ENCODE results near the gene PLXDC1.
"Not testable (repeated sequence)": the region's sequence is repeated elsewhere in the genome, so short reads cannot be mapped to it uniquely, and the experiment has no call there.

The PLXDC1 gene

DNA sequence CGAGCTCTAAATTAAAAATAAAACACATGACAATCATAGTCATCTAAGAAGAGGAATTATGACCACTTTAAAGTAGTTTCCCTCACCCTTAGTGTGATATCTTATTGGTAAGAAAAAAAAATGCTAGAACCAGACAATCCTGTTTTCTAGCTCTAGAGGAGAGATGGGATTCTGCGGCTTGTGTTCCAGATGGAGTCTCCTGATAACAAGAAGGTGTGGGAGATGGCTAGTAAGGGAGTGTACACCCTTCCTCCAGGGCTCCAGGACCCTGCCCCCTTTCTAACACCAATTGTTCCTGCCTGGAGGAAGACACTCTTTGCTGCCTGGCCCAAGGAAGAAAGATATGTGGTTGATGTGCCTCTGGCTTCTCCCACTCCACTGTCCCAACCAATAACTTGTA lies 115.4 kb downstream of the PLXDC1 start:
- Histone ChIP-seq H3K27ac (no peak overlapping the region), H3K4me1 (ENCODE audit: control insufficient read depth in 1 of 2, insufficient read depth in 1 of 2, low read depth in 1 of 2, low read length in 1 of 2) (no peaks in the 10 kb centered on the region), H3K4me3 (ENCODE audit: low read depth in 1 of 2, low read length in 1 of 2) (no peak overlapping the region), H3K27me3 (peaks cover 67% of the 10 kb centered on the region), H3K36me3 (no peaks in the 10 kb centered on the region), H3K9me3 (no peaks in the 10 kb centered on the region)
- no peak for TF ChIP-seq CTCF (IDR thresholded peaks at IDR 0.05)

DNA sequence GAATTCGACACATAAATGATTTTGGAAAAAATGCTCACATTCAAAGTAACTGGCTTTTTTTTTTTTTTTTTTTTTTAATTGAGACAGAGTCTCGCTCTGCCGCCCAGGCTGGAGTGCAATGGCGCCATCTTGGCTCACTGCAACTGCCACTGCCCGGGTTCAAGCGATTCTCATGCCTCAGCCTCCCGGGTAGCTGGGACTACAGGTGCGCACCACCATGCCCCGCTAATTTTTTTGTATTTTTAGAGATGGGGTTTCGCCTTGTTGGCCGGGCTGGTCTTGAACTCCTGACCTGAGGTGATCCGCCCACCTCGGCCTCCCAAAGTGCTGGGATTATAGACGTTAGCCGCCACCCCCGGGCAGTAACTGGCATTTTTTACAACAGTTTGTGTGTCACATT lies 115.9 kb downstream of the PLXDC1 start:
- not testable (repeated sequence) for H3K9me3 ChIP-seq; H3K4me1 ChIP-seq (ENCODE audit: control insufficient read depth in 1 of 2, insufficient read depth in 1 of 2, low read depth in 1 of 2, low read length in 1 of 2); H3K36me3 ChIP-seq; H3K27ac ChIP-seq; H3K4me3 ChIP-seq (ENCODE audit: low read depth in 1 of 2, low read length in 1 of 2)
- peaks cover 63% of the 10 kb centered on the region for H3K27me3 ChIP-seq

DNA sequence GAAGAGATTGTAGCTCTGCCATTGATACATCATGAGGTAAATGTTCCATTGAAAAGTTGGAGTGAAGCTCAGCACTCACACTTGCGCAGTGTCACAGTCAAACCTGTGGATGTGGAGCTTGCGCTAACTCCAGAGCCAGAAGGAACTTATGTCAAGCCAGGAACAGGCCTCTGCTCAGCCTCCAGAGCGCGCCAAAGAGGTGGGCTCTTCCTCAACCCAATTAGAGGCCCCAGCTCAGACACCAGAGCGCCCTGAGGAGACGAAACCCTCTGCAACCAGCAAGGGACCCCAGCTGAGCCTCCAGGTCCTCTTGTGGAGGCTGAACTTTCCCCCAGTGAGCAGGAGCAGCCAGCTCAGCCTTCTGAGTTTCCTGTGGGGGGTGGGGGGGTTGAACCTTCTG lies 122.7 kb downstream of the PLXDC1 start:
- Histone ChIP-seq H3K27ac (no peak overlapping the region), H3K4me3 (ENCODE audit: low read depth in 1 of 2, low read length in 1 of 2) (no peak overlapping the region), H3K9me3 (no peaks in the 10 kb centered on the region), H3K4me1 (ENCODE audit: control insufficient read depth in 1 of 2, insufficient read depth in 1 of 2, low read depth in 1 of 2, low read length in 1 of 2) (no peaks in the 10 kb centered on the region), H3K36me3 (no peaks in the 10 kb centered on the region), H3K27me3 (peaks cover 74% of the 10 kb centered on the region)
- no peak for TF ChIP-seq CTCF (IDR thresholded peaks at IDR 0.05)

GRCh38 chr17:39027455-39028035 lies 123.9 kb downstream of the PLXDC1 start:
- H3K27ac ChIP-seq = no peak overlapping the region
- no peak for TF ChIP-seq CTCF (IDR thresholded peaks at IDR 0.05)
- no peaks in the 10 kb centered on the region for H3K36me3 ChIP-seq
- no peak overlapping the region for H3K4me3 ChIP-seq (ENCODE audit: low read depth in 1 of 2, low read length in 1 of 2)
- H3K4me1 ChIP-seq (ENCODE audit: control insufficient read depth in 1 of 2, insufficient read depth in 1 of 2, low read depth in 1 of 2, low read length in 1 of 2) = no peaks in the 10 kb centered on the region
- peaks cover 68% of the 10 kb centered on the region for H3K27me3 ChIP-seq
- H3K9me3 ChIP-seq = no peaks in the 10 kb centered on the region

DNA sequence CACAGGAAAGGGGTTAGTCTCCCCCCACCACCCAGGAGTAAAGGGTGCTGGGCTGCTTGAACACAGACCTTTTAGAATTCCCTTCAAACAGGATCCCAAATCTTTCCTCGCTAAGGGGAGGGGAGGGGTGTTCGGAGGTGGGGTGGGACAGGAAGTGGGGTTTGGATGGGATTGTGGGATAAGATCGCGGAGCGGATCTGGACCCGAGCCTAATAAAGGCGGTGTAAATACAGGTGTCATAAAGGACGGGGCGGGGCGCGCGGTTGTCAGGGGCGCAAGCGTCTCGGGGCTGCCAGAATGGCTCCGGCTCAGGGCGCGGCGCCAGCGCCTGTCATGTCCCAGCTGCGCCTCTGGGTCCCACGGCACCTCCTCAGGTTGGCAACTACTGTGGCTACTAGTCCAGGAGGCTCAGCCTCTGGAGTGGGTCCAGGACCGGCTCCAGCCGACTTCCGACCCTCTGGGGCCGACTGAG lies 124.4 kb downstream of the PLXDC1 start:
- Histone ChIP-seq H3K9me3 (no peaks in the 10 kb centered on the region), H3K4me3 (ENCODE audit: low read depth in 1 of 2, low read length in 1 of 2) (no peak overlapping the region), H3K27me3 (peaks cover 67% of the 10 kb centered on the region), H3K27ac (no peak overlapping the region), H3K4me1 (ENCODE audit: control insufficient read depth in 1 of 2, insufficient read depth in 1 of 2, low read depth in 1 of 2, low read length in 1 of 2) (no peaks in the 10 kb centered on the region), H3K36me3 (no peaks in the 10 kb centered on the region)
- TF ChIP-seq CTCF (IDR thresholded peaks at IDR 0.05) = no peak

GRCh38 chr17:39026346-39026745 lies 125.1 kb downstream of the PLXDC1 start:
- H3K27ac ChIP-seq; H3K36me3 ChIP-seq; H3K4me3 ChIP-seq (ENCODE audit: low read depth in 1 of 2, low read length in 1 of 2); H3K9me3 ChIP-seq; H3K4me1 ChIP-seq (ENCODE audit: control insufficient read depth in 1 of 2, insufficient read depth in 1 of 2, low read depth in 1 of 2, low read length in 1 of 2): not testable (repeated sequence)
- H3K27me3 ChIP-seq = peaks cover 62% of the 10 kb centered on the region

DNA sequence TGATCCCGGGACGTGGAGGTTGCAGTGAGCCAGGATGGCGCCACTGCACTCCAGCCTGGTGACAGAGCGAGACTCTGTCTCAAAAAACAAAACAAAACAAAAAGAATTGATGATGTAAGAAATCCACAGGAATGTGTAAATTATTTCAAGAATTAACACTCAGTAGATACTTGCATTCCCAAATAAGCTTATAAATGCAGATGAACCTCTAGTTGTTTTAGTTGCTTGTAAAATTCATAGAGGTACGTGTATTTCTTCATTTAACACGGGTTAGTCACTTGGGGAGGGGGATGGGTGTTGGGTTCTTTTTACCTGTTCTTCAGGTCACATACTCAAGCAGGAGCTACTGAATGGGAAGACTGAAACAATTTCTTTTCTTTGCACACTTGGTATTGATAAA lies 128.5 kb downstream of the PLXDC1 start:
- TF ChIP-seq CTCF (IDR thresholded peaks at IDR 0.05) = no peak

GRCh38 chr17:39020037-39020436 lies 131.4 kb downstream of the PLXDC1 start:
- H3K36me3 ChIP-seq; H3K9me3 ChIP-seq; H3K27me3 ChIP-seq; H3K4me3 ChIP-seq (ENCODE audit: low read depth in 1 of 2, low read length in 1 of 2); H3K27ac ChIP-seq: not testable (repeated sequence)
- H3K4me1 ChIP-seq (ENCODE audit: control insufficient read depth in 1 of 2, insufficient read depth in 1 of 2, low read depth in 1 of 2, low read length in 1 of 2) = peaks cover 39 to 43% of the 10 kb centered on the region in 2 experiments

More for the DNA sequence above, 128.5 kb downstream of the PLXDC1 start:
- H3K4me3 ChIP-seq (ENCODE audit: low read depth in 1 of 2, low read length in 1 of 2) = no peak overlapping the region
- peaks cover 15% of the 10 kb centered on the region in 2 experiments for H3K4me1 ChIP-seq (ENCODE audit: control insufficient read depth in 1 of 2, insufficient read depth in 1 of 2, low read depth in 1 of 2, low read length in 1 of 2)
- H3K27me3 ChIP-seq = peaks cover 38% of the 10 kb centered on the region
- no peak overlapping the region for H3K27ac ChIP-seq
- no peaks in the 10 kb centered on the region for H3K36me3 ChIP-seq
- H3K9me3 ChIP-seq = no peaks in the 10 kb centered on the region
